Uterine smooth muscle cell (primary cell): ENCODE measurements around the gene GOLT1B. TPM values are rescaled to one million over a fixed set of nuclear protein-coding genes. Genes with fewer than 3 reads are reported as not detected.

Source experiments
- total RNA-seq: library from RNA; depleted of rRNA; stranded (reverse); fragments of >200 nt; gene quantifications from 2 replicates; pipeline ENCODE4 v1.2.3, GENCODE V29; 2014

GOLT1B gene, protein sequence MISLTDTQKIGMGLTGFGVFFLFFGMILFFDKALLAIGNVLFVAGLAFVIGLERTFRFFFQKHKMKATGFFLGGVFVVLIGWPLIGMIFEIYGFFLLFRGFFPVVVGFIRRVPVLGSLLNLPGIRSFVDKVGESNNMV
- 71.7 and 82.7 TPM in 2 replicates for total RNA-seq

DNA sequence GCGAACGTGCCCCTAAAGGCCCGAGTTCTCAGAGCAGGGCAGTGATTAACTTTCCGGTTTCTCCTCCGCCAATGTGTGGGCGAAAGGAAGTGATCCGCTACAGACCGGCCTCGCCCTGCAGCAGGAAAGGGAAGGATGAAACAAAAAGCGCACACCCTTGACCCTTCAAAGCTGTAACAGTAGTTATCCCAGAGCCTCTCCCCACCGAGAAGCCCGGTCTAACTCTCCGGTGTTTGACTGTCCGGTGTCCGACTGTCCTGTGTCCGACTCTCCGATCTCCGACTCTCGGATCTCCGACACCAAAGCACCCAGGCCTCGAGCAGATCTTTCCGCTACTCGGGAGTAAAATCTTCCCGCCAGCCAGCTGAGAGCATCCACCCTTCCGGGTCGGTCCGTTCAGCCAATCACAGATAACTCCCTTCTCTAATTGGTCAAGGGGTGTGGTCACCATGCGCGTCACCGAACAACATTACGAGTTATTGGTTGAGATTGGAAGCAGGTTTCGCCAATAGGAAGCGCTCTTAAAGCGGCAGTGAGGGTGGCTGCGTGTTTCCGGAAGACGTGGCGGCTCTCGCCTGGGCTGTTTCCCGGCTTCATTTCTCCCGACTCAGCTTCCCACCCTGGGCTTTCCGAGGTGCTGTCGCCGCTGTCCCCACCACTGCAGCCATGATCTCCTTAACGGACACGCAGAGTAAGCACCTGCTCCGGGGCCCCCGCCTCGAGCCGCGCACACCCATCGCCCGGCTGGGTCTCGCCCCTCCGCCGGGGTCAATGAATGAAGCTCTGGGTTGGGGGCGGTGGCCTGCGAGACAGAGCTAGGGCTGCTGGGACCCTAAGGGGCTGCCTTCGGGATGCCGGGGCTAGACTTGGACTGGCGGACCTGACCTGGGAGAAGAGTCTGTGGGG, at the start of gene GOLT1B, which contains the start of gene RECQL:
TSS of gene GOLT1B (plus strand) at position 532 of the 906 bp plus-strand sequence. CDS start at position 667, 135 bp downstream.
TSS of gene RECQL (minus strand) at position 378 of the 906 bp plus-strand sequence. CDS start 2,065 bp downstream, outside the sequence.

DNA sequence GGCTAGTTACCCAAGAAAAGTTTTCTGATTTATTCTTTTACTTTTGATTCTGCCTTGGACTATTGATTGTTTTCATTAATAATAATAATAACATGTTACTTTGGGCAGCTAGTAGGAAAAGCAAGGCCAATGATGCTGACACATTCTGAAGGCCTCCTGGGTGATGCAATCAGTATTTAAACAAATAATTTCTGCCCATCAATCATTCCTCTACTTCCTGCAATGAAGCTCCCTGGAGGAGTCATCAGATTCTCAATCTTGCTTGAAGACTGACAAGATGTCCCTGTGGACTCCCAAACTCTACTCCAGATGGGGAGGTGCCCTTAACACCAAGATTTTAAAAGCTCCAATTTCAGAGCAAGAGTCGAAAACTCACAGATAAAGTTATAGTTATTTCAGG, 24.5 kb downstream of the GOLT1B start, which contains the start of gene SPX:
TSS of gene SPX (plus strand) at position 244 of the 400 bp plus-strand sequence. CDS start 177 bp downstream, outside the sequence.

Other genes starting within 250 kb of the GOLT1B start
- gene SLCO1A2, start 166.9 kb upstream of the GOLT1B start, total RNA-seq = not detected in 2 replicates
- not detected in 2 replicates for gene IAPP, start 128.9 kb upstream of the GOLT1B start, total RNA-seq
- gene PYROXD1, start 64.1 kb upstream of the GOLT1B start, total RNA-seq = 16.2 and 19.8 TPM in 2 replicates
- gene RECQL, start 154 bp upstream of the GOLT1B start, total RNA-seq = 107 and 230 TPM in 2 replicates
- gene SPX, start 24.5 kb downstream of the GOLT1B start, total RNA-seq = 0.25 and 0.77 TPM in 2 replicates
- gene GYS2, start 103.1 kb downstream of the GOLT1B start, total RNA-seq = not detected in 2 replicates
- 943 and 1,120 TPM in 2 replicates for gene LDHB, start 156.1 kb downstream of the GOLT1B start, total RNA-seq